Activated CD4-positive, alpha-beta T cell treated with anti-CD3 and anti-CD28 coated beads for 4 hours (primary cell): Measurements from ENCODE around the gene TMF1.

Experiments
- DNase-seq, 2 donors: peaks; one replicate each; pipeline ENCODE4 v3.0.0-alpha.2; 2020

Gene TMF1

GRCh38 chr3:69079269-69080159 lies 27.4 kb upstream of the TMF1 start:
- peak in 1 of 2 donors; percentile 14 for DNase-seq

- DNase-seq: no peak
These were observed 20.8 kb upstream of the TMF1 start for GRCh38 chr3:69072928-69073327.

- no peak for DNase-seq
These were observed 14.0 kb upstream of the TMF1 start for GRCh38 chr3:69066121-69066520.

GRCh38 chr3:69065318-69065964 lies 13.3 kb upstream of the TMF1 start:
- peak in 1 of 2 donors; percentile 5 for DNase-seq

- DNase-seq: no peak
These were observed 11.5 kb upstream of the TMF1 start for GRCh38 chr3:69063636-69064035.

GRCh38 chr3:69059688-69060087 lies 7.6 kb upstream of the TMF1 start:
- DNase-seq: no peak

- DNase-seq: no peak
These were observed 6.8 kb upstream of the TMF1 start for GRCh38 chr3:69058947-69059224.

GRCh38 chr3:69058180-69058946 lies 6.2 kb upstream of the TMF1 start:
- DNase-seq: no peak

- DNase-seq: no peak
These were observed 352 bp upstream of the TMF1 start for GRCh38 chr3:69052472-69052898.

GRCh38 chr3:69048990-69049389 lies 3.1 kb downstream of the TMF1 start:
- no peak for DNase-seq

GRCh38 chr3:69044608-69045007 lies 7.5 kb downstream of the TMF1 start:
- no peak for DNase-seq

- no peak for DNase-seq
These were observed 18.7 kb downstream of the TMF1 start for GRCh38 chr3:69033470-69033869.

GRCh38 chr3:69032737-69033136 lies 19.4 kb downstream of the TMF1 start:
- DNase-seq: no peak

- no peak for DNase-seq
These were observed 20.0 kb downstream of the TMF1 start for GRCh38 chr3:69032142-69032541.

GRCh38 chr3:69031635-69032034 lies 20.5 kb downstream of the TMF1 start:
- no peak for DNase-seq

- no peak for DNase-seq
These were observed 31.3 kb downstream of the TMF1 start for GRCh38 chr3:69020857-69021256.

GRCh38 chr3:69020424-69020823 lies 31.7 kb downstream of the TMF1 start:
- DNase-seq: no peak

GRCh38 chr3:69016901-69017300 lies 35.2 kb downstream of the TMF1 start:
- DNase-seq: no peak

- no peak for DNase-seq
These were observed 36.0 kb downstream of the TMF1 start for GRCh38 chr3:69016102-69016501.

- no peak for DNase-seq
These were observed 38.0 kb downstream of the TMF1 start for GRCh38 chr3:69014022-69014580.

- DNase-seq: peak; percentile 76 to 78
These were observed 38.7 kb downstream of the TMF1 start, which contains the start of gene EOGT for GRCh38 chr3:69013253-69014021. EOGT (minus strand) TSS chr3:69013684; CDS start chr3:69009846, 3,838 bp downstream.

GRCh38 chr3:69012800-69013252 lies 39.3 kb downstream of the TMF1 start:
- peak in 1 of 2 donors; percentile 23 for DNase-seq
